AG09319 (cell line): ENCODE results near the gene FANCD2OS.
"Not testable (repeated sequence)": the region's sequence is repeated elsewhere in the genome, so short reads cannot be mapped to it uniquely, and the experiment has no call there.

Experiments
- DNase-seq: peaks from one replicate; pipeline ENCODE4 v3.0.0-alpha.2; 2010; ENCODE audit warnings: low read depth; ENCODE audit errors: extremely low read depth
- TF ChIP-seq, protein P1 (sequence below): IDR thresholded peaks from 2 replicates; pipeline ENCODE4 v1.5.1; 2011; ENCODE audit warnings: low read depth, mild to moderate bottlenecking, inconsistent platforms, low read length, moderate library complexity

The FANCD2OS gene

DNA sequence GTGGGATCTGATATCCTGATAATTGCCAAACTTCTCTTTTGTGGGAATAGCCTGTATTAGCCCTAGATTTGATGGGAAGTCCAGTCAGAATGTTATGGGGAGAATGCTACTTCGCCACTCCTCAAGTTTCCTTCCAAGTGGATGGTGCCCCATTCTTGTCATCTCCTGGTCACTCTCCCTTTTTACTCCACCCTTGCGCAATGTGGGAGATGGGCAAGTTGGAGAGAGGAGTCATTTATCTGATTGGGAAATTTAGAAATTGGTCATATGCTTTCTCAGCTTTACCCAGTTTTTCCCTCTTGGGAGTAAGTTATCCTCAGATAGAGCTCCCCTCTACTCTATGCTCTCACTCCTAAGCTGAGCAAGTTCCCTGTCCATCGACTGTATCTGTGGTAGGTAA lies 14.4 kb downstream of the FANCD2OS start:
- DNase-seq = no peak
- TF ChIP-seq, protein P1, sequence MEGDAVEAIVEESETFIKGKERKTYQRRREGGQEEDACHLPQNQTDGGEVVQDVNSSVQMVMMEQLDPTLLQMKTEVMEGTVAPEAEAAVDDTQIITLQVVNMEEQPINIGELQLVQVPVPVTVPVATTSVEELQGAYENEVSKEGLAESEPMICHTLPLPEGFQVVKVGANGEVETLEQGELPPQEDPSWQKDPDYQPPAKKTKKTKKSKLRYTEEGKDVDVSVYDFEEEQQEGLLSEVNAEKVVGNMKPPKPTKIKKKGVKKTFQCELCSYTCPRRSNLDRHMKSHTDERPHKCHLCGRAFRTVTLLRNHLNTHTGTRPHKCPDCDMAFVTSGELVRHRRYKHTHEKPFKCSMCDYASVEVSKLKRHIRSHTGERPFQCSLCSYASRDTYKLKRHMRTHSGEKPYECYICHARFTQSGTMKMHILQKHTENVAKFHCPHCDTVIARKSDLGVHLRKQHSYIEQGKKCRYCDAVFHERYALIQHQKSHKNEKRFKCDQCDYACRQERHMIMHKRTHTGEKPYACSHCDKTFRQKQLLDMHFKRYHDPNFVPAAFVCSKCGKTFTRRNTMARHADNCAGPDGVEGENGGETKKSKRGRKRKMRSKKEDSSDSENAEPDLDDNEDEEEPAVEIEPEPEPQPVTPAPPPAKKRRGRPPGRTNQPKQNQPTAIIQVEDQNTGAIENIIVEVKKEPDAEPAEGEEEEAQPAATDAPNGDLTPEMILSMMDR = no peak

DNA sequence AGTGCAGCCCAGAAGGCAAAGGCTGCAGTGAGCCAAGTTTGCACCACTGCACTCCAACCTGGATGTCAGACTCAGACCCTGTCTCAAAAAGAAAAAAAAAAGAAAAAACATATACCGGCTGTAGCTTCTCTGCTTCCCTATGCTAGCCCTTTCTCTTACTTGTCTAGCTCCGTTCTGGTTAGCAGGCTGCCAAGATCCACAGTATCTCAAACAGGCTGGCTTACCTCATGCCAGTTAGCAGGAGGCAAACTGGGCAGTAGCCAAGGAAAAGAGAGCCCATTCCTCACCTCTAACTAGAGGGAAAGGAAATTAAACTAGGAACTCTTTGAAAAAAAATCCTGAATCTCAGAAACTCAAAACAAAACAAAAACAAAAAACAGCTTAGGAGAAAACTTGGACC lies 16.7 kb downstream of the FANCD2OS start:
- not testable (repeated sequence) for DNase-seq

DNA sequence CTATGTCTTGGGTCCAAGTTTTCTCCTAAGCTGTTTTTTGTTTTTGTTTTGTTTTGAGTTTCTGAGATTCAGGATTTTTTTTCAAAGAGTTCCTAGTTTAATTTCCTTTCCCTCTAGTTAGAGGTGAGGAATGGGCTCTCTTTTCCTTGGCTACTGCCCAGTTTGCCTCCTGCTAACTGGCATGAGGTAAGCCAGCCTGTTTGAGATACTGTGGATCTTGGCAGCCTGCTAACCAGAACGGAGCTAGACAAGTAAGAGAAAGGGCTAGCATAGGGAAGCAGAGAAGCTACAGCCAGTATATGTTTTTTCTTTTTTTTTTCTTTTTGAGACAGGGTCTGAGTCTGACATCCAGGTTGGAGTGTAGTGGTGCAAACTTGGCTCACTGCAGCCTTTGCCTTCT lies 17.3 kb downstream of the FANCD2OS start:
- DNase-seq = not testable (repeated sequence)

DNA sequence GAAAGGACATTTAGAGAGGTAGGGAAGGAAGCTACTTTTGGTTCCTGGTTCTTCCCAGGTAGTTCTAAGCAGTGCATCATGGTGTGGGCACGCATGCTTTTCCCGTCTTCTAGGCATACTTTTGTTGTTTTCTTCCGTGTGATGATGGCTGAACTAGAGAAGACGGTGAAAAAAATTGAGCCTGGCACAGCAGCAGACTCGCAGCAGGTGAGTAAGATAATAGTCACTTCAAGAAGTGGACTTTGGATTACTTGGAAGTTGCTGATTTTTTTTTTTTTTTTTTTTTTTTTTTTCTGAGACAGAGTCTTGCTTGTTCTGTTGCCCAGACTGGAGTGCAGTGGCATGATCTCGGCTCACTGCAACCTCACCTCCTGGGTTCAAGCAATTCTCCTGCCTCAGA lies 17.9 kb downstream of the FANCD2OS start:
- TF ChIP-seq, protein P1 = no peak
- DNase-seq = no peak

DNA sequence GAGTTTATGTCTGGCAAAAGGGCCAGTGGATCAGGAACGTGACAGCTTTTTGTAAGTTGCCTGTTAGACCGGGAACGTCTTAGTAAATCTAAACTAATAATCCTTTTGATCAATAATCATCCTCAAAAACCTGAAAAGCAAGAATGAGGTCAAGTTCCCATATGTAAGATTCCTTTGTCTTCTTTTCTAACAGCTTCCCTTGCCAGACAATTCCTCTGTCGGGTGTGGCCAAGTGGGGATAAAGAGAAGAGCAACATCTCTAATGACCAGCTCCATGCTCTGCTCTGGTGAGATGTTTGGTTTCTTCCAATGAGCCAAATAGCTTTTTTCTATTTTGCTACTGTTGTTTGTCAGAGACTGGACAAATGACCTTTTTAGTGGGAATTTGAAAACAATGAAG lies 19.8 kb downstream of the FANCD2OS start:
- DNase-seq = no peak
- TF ChIP-seq, protein P1 = no peak

DNA sequence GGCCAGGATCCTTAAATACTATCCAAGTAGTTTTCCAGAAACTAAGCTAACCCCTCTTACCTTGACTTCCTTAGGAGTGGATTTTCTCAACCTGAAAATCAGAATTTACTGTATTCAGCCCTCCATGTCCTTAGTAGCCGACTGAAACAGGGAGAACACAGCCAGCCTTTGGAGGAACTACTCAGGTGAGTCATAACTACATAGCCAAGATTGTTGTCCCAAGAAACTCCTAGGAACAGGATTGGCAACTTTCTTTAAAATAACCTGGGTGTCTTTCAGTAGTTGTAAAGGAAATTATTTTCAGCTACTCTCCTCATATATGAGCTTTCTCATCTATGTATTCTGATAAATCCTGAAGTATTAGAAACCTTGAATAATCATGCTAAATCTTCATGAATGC lies 22.3 kb downstream of the FANCD2OS start:
- TF ChIP-seq, protein P1 = no peak
- DNase-seq = no peak

DNA sequence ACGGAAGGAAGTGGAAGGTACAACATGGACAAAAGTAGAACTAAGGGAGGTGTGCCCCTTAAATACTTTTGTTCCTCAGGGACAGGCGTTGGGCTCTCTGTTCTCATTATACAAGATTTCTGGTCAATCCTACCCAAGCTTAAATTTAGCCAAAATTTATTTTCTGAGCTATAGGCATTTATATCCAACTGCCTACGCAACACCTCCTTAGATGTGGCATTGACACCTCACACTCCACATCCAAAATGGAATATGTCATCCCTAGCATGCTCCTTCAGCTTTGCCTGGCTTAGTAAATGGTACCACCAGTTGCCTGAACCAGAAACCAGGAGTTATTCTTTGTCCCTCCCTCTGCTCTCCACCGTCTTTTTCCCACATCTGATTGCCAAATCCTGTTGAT lies 26.2 kb downstream of the FANCD2OS start:
- no peak for DNase-seq
- TF ChIP-seq, protein P1 = no peak

DNA sequence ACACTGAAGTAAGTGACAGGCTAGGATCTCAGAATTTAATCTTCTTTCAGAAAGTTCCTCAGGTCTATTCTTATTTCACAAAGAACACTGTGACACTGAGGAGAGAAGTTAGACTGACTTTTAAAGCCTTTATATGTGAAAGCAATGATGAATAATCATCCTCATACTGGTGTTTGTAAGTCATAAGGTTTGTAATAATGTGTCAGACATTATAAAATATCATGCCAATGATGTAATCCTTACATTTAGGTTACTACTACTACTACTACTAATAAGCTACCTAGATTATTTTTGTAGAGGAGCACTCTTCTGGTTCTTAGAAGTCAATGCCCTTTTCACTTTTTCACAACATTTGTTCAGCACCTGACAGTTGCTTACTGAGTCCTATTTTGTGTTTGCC lies 33.4 kb downstream of the FANCD2OS start:
- DNase-seq = no peak
- TF ChIP-seq, protein P1 = no peak

DNA sequence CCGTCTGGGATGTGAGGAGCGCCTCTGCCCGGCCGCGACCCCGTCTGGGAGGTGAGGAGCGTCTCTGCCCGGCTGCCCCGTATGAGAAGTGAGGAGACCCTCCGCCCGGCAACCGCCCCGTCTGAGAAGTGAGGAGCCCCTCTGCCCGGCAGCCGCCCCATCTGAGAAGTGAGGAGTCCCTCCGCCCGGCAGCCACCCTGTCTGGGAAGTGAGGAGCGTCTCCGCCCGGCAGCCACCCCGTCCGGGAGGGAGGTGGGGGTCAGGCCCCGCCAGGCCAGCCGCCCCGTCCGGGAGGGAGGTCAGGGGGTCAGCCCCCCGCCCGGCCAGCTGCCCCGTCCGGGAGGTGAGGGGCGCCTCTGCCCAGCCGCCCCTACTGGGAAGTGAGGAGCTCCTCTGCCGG lies 38.0 kb downstream of the FANCD2OS start:
- DNase-seq = not testable (repeated sequence)
